SK-N-MC (cell line): ENCODE measurements around the gene MKX.

Experiments used
- EZH2 ChIP-seq: fragments of 200-600 bp; sonication (generic); IDR thresholded peaks from one replicate; pipeline ENCODE4 v1.6.1; 2017; ENCODE audit warnings: antibody characterized with exemption
- POLR2AphosphoS5 ChIP-seq: IDR thresholded peaks from 2 replicates; pipeline ENCODE4 v1.6.1; 2012; ENCODE audit warnings: mild to moderate bottlenecking, low read depth, low read length, borderline replicate concordance

DNA sequence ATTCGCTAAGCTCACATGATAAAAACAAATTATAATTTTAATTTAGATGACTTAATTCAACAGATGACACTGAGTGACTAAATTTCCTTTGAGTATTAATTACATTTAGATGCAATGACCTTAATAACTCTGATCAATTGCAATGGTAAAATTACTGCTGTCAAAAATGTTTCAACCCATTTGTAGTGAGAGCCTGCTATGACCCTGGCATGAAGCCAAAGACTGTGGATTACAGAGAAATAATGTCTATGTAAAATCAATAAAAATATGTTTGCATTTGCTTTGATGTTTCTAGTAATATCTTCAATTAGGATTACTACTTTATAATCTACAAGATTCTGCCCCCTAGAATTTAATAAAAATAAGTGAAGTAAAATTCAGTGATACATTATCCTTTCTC is 15.6 kb downstream of the MKX start:
- TF ChIP-seq EZH2 (no peak), POLR2AphosphoS5 (no peak)
